HepG2 (cell line): ENCODE measurements around the gene AKR1C3. TPM values are rescaled to one million over a fixed set of nuclear protein-coding genes. Genes with fewer than 3 reads are reported as not detected.

Source experiments
- ATF5 ChIP-seq: sonication (generic); formaldehyde crosslinking; IDR thresholded peaks from 2 replicates; pipeline ENCODE4 v1.4.0; 2020; ENCODE audit warnings: mild to moderate bottlenecking, low read depth, missing genetic modification reagents
- BRD4 ChIP-seq: sonication (generic); formaldehyde crosslinking; IDR thresholded peaks from 2 replicates; pipeline ENCODE4 v1.4.0; 2020; ENCODE audit warnings: missing genetic modification reagents
- CBFB ChIP-seq: sonication (generic); formaldehyde crosslinking; IDR thresholded peaks from 2 replicates; pipeline ENCODE4 v1.4.0; 2020; ENCODE audit warnings: missing genetic modification reagents
- CEBPZ ChIP-seq: IDR thresholded peaks from 2 replicates; pipeline ENCODE4 v1.6.1; 2012; ENCODE audit warnings: low read length, improper control_type of control experiment
- FOXJ3 ChIP-seq: sonication (generic); formaldehyde crosslinking; IDR thresholded peaks from 2 replicates; pipeline ENCODE4 v1.4.0; 2020; ENCODE audit warnings: missing genetic modification reagents, mild to moderate bottlenecking, borderline replicate concordance
- GATAD1 ChIP-seq: IDR thresholded peaks from 2 replicates; pipeline ENCODE4 v1.6.1; 2016; ENCODE audit warnings: missing genetic modification reagents, missing compliant biosample characterization
- NFYC ChIP-seq: IDR thresholded peaks from 2 replicates; pipeline ENCODE4 v1.6.1; 2016; ENCODE audit warnings: missing genetic modification reagents, missing compliant biosample characterization
- SOX5 ChIP-seq: IDR thresholded peaks from 2 replicates; pipeline ENCODE4 v1.6.1; 2016; ENCODE audit warnings: borderline replicate concordance
- TFDP1 ChIP-seq: IDR thresholded peaks from 2 replicates; pipeline ENCODE4 v1.6.1; 2016; ENCODE audit warnings: missing compliant biosample characterization, missing genetic modification reagents, borderline replicate concordance
- TSC22D2 ChIP-seq: sonication (generic); formaldehyde crosslinking; IDR thresholded peaks from 2 replicates; pipeline ENCODE4 v1.5.1; 2020; ENCODE audit warnings: missing genetic modification reagents, mild to moderate bottlenecking, borderline replicate concordance
- YY1 ChIP-seq: IDR thresholded peaks from 2 replicates; pipeline ENCODE4 v1.6.1; 2011; ENCODE audit warnings: low read length, low read depth, moderate library complexity, mild to moderate bottlenecking; ENCODE audit not compliant: insufficient read depth, insufficient replicate concordance
- ZGPAT ChIP-seq: IDR thresholded peaks from 2 replicates; pipeline ENCODE4 v1.6.1; 2016; ENCODE audit warnings: mild to moderate bottlenecking
- ZMYM4 ChIP-seq: sonication (generic); formaldehyde crosslinking; IDR thresholded peaks from 2 replicates; pipeline ENCODE4 v1.8.1; 2023; ENCODE audit warnings: mild to moderate bottlenecking, missing genetic modification reagents
- ZNF326 ChIP-seq: sonication (generic); formaldehyde crosslinking; IDR thresholded peaks from 2 replicates; pipeline ENCODE4 v1.4.0; 2020; ENCODE audit warnings: missing genetic modification reagents, borderline replicate concordance
- ZNF441 ChIP-seq: sonication (generic); formaldehyde crosslinking; IDR thresholded peaks from 2 replicates; pipeline ENCODE4 v1.7.0; 2021; ENCODE audit warnings: missing genetic modification reagents, borderline replicate concordance
- ZNF501 ChIP-seq: sonication (generic); formaldehyde crosslinking; IDR thresholded peaks from 2 replicates; pipeline ENCODE4 v1.5.1; 2020; ENCODE audit warnings: mild to moderate bottlenecking, moderate library complexity, missing genetic modification reagents
- ZNF569 ChIP-seq: sonication (generic); formaldehyde crosslinking; IDR thresholded peaks from 2 replicates; pipeline ENCODE4 v1.5.0; 2020; ENCODE audit warnings: mild to moderate bottlenecking, missing genetic modification reagents, moderate library complexity, borderline replicate concordance
- ZNF644 ChIP-seq: IDR thresholded peaks from 2 replicates; pipeline ENCODE4 v1.6.1; 2016; ENCODE audit warnings: low read depth
- ZNF691 ChIP-seq: sonication (generic); formaldehyde crosslinking; IDR thresholded peaks from 2 replicates; pipeline ENCODE4 v1.4.0; 2020; ENCODE audit warnings: missing genetic modification reagents, low read depth, mild to moderate bottlenecking, borderline replicate concordance
- ZNF761 ChIP-seq: sonication (generic); formaldehyde crosslinking; conservative IDR thresholded peaks from 2 replicates; pipeline ENCODE4 v1.4.0; 2020; ENCODE audit warnings: mild to moderate bottlenecking, missing genetic modification reagents
- polyA plus RNA-seq, 8 experiments: library from polyadenylated mRNA; depleted of rRNA in 3 of 8; stranded (reverse) in 7 of 8; unstranded in 1 of 8; fragments of >200 nt; fragmentation: Illumina TruSeq in 4 of 8; extraction: Trizol in 4 of 8; gene quantifications; 2 replicates each; pipeline versions ENCODE4 v1.2.1 to v1.2.3, GENCODE V29; 2011 to 2016; ENCODE audit warnings: low read depth in 4 of 8, missing spikeins in 1 of 8, mixed read lengths in 1 of 8; ENCODE audit not compliant: insufficient read depth in 1 of 8
- total RNA-seq, 5 experiments: library from RNA; depleted of rRNA; stranded (reverse); fragments of >200 nt; fragmentation: Illumina TruSeq; extraction: Trizol; gene quantifications; 2 replicates each; pipeline ENCODE4 v1.2.3, GENCODE V29; 2016; ENCODE audit warnings: low read depth in 1 of 5

Gene AKR1C3
- total and polyA plus RNA-seq, 2 of the 13 experiments (the other 11 are each of a cell fraction or from before 2014, with no cell fraction given) = 368 to 532 TPM

GRCh38 chr10:5070648-5071410 is 23.4 kb upstream of the AKR1C3 start (continued):
- TF ChIP-seq ATF5 (CRISPR knock-in tag) = 0 out of 2 replicates have a peak, but pooled peaks have one; percentile 75
- TF ChIP-seq GATAD1 = 0 out of 2 replicates have a peak, but pooled peaks have one; percentile 12
- 0 out of 2 replicates have a peak, but pooled peaks have one; percentile 54 for TF ChIP-seq ZNF691 (CRISPR knock-in tag)
- 0 out of 2 replicates have a peak, but pooled peaks have one; percentile 42 for TF ChIP-seq FOXJ3
- TF ChIP-seq SOX5 (CRISPR knock-in tag) = 0 out of 2 replicates have a peak, but pooled peaks have one; percentile 6
- no peak for TF ChIP-seq CBFB (CRISPR knock-in tag)
- TF ChIP-seq ZNF441 (CRISPR knock-in tag) = no peak
- peak; percentile 86 for TF ChIP-seq ZNF644 (CRISPR knock-in tag)
- TF ChIP-seq ZNF569 (CRISPR knock-in tag) = no peak
- peak; percentile 34; the same call in 1 of the 2 replicates for TF ChIP-seq BRD4
- peak; percentile 57; the same call in 1 of the 2 replicates for TF ChIP-seq ZMYM4
- TF ChIP-seq ZNF761 = peak; percentile 73; the same call in 1 of the 2 replicates
- no peak for TF ChIP-seq TFDP1 (CRISPR knock-in tag)
- peak; percentile 16 for TF ChIP-seq YY1
- TF ChIP-seq NFYC = 0 out of 2 replicates have a peak, but pooled peaks have one; percentile 13
- no peak for TF ChIP-seq CEBPZ
- no peak for TF ChIP-seq ZNF326
- no peak for TF ChIP-seq ZNF501 (CRISPR knock-in tag)
- TF ChIP-seq ZGPAT = no peak
- TF ChIP-seq TSC22D2 = no peak
